Astrocyte (in vitro differentiated cells and primary cell): ENCODE results near the gene EARS2.

Source experiments
- EZH2 ChIP-seq: IDR thresholded peaks from 2 replicates; pipeline ENCODE4 v1.6.1; 2012; ENCODE audit warnings: mild to moderate bottlenecking, low read length, inconsistent platforms; ENCODE audit not compliant: insufficient read depth
- TF ChIP-seq, protein P1 (sequence below): IDR thresholded peaks from 2 replicates; pipeline ENCODE4 v1.5.1; 2011; ENCODE audit warnings: low read depth, mild to moderate bottlenecking, inconsistent platforms, low read length, moderate library complexity; ENCODE audit not compliant: insufficient read depth

DNA sequence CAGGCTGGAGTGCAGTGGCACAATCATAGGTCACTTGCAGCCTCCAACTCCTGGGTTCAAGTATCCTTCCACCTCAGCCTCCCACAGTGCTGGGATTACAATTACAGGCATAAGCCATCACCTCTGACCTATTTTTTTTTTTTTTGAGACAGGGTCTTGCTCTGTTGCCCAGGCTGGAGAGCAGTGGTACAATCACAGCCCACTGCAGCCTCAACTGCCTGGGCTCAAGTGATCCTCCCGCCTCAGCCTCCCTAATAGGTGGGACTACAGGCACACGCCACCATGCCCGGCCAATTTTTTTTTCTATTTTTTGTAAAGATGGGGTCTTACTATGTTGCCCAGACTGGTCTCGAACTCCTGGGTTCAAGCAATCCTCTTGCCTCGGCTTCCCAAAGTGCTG, 41.3 kb downstream of the EARS2 start:
- TF ChIP-seq EZH2, result no peak
- TF ChIP-seq, protein P1, sequence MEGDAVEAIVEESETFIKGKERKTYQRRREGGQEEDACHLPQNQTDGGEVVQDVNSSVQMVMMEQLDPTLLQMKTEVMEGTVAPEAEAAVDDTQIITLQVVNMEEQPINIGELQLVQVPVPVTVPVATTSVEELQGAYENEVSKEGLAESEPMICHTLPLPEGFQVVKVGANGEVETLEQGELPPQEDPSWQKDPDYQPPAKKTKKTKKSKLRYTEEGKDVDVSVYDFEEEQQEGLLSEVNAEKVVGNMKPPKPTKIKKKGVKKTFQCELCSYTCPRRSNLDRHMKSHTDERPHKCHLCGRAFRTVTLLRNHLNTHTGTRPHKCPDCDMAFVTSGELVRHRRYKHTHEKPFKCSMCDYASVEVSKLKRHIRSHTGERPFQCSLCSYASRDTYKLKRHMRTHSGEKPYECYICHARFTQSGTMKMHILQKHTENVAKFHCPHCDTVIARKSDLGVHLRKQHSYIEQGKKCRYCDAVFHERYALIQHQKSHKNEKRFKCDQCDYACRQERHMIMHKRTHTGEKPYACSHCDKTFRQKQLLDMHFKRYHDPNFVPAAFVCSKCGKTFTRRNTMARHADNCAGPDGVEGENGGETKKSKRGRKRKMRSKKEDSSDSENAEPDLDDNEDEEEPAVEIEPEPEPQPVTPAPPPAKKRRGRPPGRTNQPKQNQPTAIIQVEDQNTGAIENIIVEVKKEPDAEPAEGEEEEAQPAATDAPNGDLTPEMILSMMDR, result no peak
